HEK293 (cell line): ENCODE results near the gene PCDH18.
A peak's percentile ranks its signal among the peaks of the same experiment; 100 is the strongest.

Experiments
- GLIS1 ChIP-seq: fragments of 450-650 bp; formaldehyde crosslinking; IDR thresholded peaks from 2 replicates; pipeline ENCODE4 v1.5.1; 2016; ENCODE audit warnings: missing biosample characterization, missing genetic modification characterization
- KLF9 ChIP-seq: fragments of 450-650 bp; formaldehyde crosslinking; IDR thresholded peaks from 2 replicates; pipeline ENCODE4 v1.5.1; 2016; ENCODE audit warnings: missing biosample characterization, missing genetic modification characterization, low read depth
- PATZ1 ChIP-seq: fragments of 450-650 bp; formaldehyde crosslinking; IDR thresholded peaks from 2 replicates; pipeline ENCODE4 v1.5.1; 2016; ENCODE audit warnings: missing biosample characterization, missing genetic modification characterization
- ZBTB17 ChIP-seq: fragments of 450-650 bp; formaldehyde crosslinking; IDR thresholded peaks from 2 replicates; pipeline ENCODE4 v1.5.1; 2016; ENCODE audit warnings: missing biosample characterization, missing genetic modification characterization
- ZBTB21 ChIP-seq: fragments of 450-650 bp; formaldehyde crosslinking; IDR thresholded peaks from 2 replicates; pipeline ENCODE4 v1.5.1; 2017; ENCODE audit warnings: missing biosample characterization, missing genetic modification characterization
- ZEB2 ChIP-seq: fragments of 450-650 bp; formaldehyde crosslinking; IDR thresholded peaks from 2 replicates; pipeline ENCODE4 v1.5.1; 2016; ENCODE audit warnings: missing biosample characterization, missing genetic modification characterization
- ZFP69B ChIP-seq: fragments of 450-650 bp; formaldehyde crosslinking; IDR thresholded peaks from 2 replicates; pipeline ENCODE4 v1.5.1; 2016; ENCODE audit warnings: missing biosample characterization, missing genetic modification characterization
- ZNF184 ChIP-seq: fragments of 450-650 bp; IDR thresholded peaks from 2 replicates; pipeline ENCODE4 v1.5.1; 2018; ENCODE audit warnings: missing biosample characterization, mild to moderate bottlenecking, missing genetic modification characterization
- ZNF239 ChIP-seq: fragments of 450-650 bp; formaldehyde crosslinking; IDR thresholded peaks from 2 replicates; pipeline ENCODE4 v1.5.1; 2016; ENCODE audit warnings: missing biosample characterization, missing genetic modification characterization
- ZNF24 ChIP-seq: fragments of 450-650 bp; formaldehyde crosslinking; IDR thresholded peaks from 2 replicates; pipeline ENCODE4 v1.5.1; 2016; ENCODE audit warnings: missing biosample characterization, missing genetic modification characterization
- ZNF366 ChIP-seq: fragments of 450-650 bp; formaldehyde crosslinking; conservative IDR thresholded peaks from 2 replicates; pipeline ENCODE4 v1.5.1; 2016; ENCODE audit warnings: missing biosample characterization, missing genetic modification characterization
- ZNF416 ChIP-seq: fragments of 450-650 bp; formaldehyde crosslinking; IDR thresholded peaks from 2 replicates; pipeline ENCODE4 v1.5.1; 2016; ENCODE audit warnings: missing biosample characterization, missing genetic modification characterization
- ZNF426 ChIP-seq: fragments of 450-650 bp; formaldehyde crosslinking; IDR thresholded peaks from 2 replicates; pipeline ENCODE4 v1.5.1; 2017; ENCODE audit warnings: missing biosample characterization, missing genetic modification characterization, mild to moderate bottlenecking, inconsistent platforms, moderate library complexity
- ZNF473 ChIP-seq: fragments of 450-650 bp; formaldehyde crosslinking; IDR thresholded peaks from 2 replicates; pipeline ENCODE4 v1.5.1; 2017; ENCODE audit warnings: missing biosample characterization, missing genetic modification characterization
- ZNF48 ChIP-seq: fragments of 450-650 bp; formaldehyde crosslinking; IDR thresholded peaks from 2 replicates; pipeline ENCODE4 v1.5.1; 2016; ENCODE audit warnings: missing biosample characterization, missing genetic modification characterization
- ZNF521 ChIP-seq: fragments of 450-650 bp; formaldehyde crosslinking; IDR thresholded peaks from 2 replicates; pipeline ENCODE4 v1.5.1; 2017; ENCODE audit warnings: missing biosample characterization, mild to moderate bottlenecking, missing genetic modification characterization
- ZNF580 ChIP-seq: fragments of 450-650 bp; formaldehyde crosslinking; IDR thresholded peaks from 2 replicates; pipeline ENCODE4 v1.5.1; 2016; ENCODE audit warnings: missing biosample characterization, missing genetic modification characterization
- ZNF600 ChIP-seq: fragments of 450-650 bp; formaldehyde crosslinking; IDR thresholded peaks from 2 replicates; pipeline ENCODE4 v1.5.1; 2016; ENCODE audit warnings: missing biosample characterization, missing genetic modification characterization
- TF ChIP-seq, protein P1 (sequence below): fragments of 450-650 bp; formaldehyde crosslinking; IDR thresholded peaks from 2 replicates; pipeline ENCODE4 v1.5.1; 2016; ENCODE audit warnings: missing biosample characterization, missing genetic modification characterization
- TF ChIP-seq, protein P2 (sequence below): fragments of 450-650 bp; formaldehyde crosslinking; IDR thresholded peaks from 2 replicates; pipeline ENCODE4 v1.5.1; 2017; ENCODE audit warnings: missing biosample characterization, missing genetic modification characterization
- TF ChIP-seq, protein P3 (sequence below): fragments of 450-650 bp; formaldehyde crosslinking; IDR thresholded peaks from 2 replicates; pipeline ENCODE4 v1.5.1; 2016; ENCODE audit warnings: missing biosample characterization, missing genetic modification characterization
- TF ChIP-seq, protein P4 (sequence below): fragments of 450-650 bp; formaldehyde crosslinking; optimal IDR thresholded peaks from 2 replicates; pipeline ENCODE3; 2016; ENCODE audit warnings: missing biosample characterization, mild to moderate bottlenecking, missing genetic modification characterization
- TF ChIP-seq, protein P5 (sequence below): fragments of 450-650 bp; formaldehyde crosslinking; IDR thresholded peaks from 2 replicates; pipeline ENCODE4 v1.5.1; 2017; ENCODE audit warnings: missing biosample characterization, missing genetic modification characterization
- TF ChIP-seq, protein P6 (sequence below): fragments of 450-650 bp; formaldehyde crosslinking; IDR thresholded peaks from 2 replicates; pipeline ENCODE4 v1.5.1; 2016; ENCODE audit warnings: missing biosample characterization, missing genetic modification characterization, low read depth

The PCDH18 gene

GRCh38 chr4:137510557-137511265 lies 21.6 kb downstream of the PCDH18 start (continued):
- TF ChIP-seq, protein P1, sequence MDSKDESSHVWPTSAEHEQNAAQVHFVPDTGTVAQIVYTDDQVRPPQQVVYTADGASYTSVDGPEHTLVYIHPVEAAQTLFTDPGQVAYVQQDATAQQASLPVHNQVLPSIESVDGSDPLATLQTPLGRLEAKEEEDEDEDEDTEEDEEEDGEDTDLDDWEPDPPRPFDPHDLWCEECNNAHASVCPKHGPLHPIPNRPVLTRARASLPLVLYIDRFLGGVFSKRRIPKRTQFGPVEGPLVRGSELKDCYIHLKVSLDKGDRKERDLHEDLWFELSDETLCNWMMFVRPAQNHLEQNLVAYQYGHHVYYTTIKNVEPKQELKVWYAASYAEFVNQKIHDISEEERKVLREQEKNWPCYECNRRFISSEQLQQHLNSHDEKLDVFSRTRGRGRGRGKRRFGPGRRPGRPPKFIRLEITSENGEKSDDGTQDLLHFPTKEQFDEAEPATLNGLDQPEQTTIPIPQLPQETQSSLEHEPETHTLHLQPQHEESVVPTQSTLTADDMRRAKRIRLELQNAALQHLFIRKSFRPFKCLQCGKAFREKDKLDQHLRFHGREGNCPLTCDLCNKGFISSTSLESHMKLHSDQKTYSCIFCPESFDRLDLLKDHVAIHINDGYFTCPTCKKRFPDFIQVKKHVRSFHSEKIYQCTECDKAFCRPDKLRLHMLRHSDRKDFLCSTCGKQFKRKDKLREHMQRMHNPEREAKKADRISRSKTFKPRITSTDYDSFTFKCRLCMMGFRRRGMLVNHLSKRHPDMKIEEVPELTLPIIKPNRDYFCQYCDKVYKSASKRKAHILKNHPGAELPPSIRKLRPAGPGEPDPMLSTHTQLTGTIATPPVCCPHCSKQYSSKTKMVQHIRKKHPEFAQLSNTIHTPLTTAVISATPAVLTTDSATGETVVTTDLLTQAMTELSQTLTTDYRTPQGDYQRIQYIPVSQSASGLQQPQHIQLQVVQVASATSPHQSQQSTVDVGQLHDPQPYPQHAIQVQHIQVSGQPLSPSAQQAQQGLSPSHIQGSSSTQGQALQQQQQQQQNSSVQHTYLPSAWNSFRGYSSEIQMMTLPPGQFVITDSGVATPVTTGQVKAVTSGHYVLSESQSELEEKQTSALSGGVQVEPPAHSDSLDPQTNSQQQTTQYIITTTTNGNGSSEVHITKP = peak; percentile 38
- TF ChIP-seq, protein P2, sequence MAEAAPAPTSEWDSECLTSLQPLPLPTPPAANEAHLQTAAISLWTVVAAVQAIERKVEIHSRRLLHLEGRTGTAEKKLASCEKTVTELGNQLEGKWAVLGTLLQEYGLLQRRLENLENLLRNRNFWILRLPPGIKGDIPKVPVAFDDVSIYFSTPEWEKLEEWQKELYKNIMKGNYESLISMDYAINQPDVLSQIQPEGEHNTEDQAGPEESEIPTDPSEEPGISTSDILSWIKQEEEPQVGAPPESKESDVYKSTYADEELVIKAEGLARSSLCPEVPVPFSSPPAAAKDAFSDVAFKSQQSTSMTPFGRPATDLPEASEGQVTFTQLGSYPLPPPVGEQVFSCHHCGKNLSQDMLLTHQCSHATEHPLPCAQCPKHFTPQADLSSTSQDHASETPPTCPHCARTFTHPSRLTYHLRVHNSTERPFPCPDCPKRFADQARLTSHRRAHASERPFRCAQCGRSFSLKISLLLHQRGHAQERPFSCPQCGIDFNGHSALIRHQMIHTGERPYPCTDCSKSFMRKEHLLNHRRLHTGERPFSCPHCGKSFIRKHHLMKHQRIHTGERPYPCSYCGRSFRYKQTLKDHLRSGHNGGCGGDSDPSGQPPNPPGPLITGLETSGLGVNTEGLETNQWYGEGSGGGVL (tag by site-specific recombination) = peak; percentile 43; the same call in 1 of the 2 replicates
- TF ChIP-seq PATZ1 (tag by site-specific recombination) = 0 out of 2 replicates have a peak, but pooled peaks have one; percentile 25
- no peak for TF ChIP-seq ZNF521 (tag by site-specific recombination)
- no peak for TF ChIP-seq ZNF580 (tag by site-specific recombination)
- peak; percentile 81 for TF ChIP-seq ZNF366 (tag by site-specific recombination)
- peak; percentile 22; the same call in 1 of the 2 replicates for TF ChIP-seq ZBTB21 (tag by site-specific recombination)
- TF ChIP-seq ZEB2 (tag by site-specific recombination) = peak; percentile 72
- TF ChIP-seq ZNF416 = no peak
- TF ChIP-seq, protein P3, sequence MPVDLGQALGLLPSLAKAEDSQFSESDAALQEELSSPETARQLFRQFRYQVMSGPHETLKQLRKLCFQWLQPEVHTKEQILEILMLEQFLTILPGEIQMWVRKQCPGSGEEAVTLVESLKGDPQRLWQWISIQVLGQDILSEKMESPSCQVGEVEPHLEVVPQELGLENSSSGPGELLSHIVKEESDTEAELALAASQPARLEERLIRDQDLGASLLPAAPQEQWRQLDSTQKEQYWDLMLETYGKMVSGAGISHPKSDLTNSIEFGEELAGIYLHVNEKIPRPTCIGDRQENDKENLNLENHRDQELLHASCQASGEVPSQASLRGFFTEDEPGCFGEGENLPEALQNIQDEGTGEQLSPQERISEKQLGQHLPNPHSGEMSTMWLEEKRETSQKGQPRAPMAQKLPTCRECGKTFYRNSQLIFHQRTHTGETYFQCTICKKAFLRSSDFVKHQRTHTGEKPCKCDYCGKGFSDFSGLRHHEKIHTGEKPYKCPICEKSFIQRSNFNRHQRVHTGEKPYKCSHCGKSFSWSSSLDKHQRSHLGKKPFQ (tag by site-specific recombination) = peak; percentile 38; the same call in 1 of the 2 replicates
- TF ChIP-seq, protein P4, sequence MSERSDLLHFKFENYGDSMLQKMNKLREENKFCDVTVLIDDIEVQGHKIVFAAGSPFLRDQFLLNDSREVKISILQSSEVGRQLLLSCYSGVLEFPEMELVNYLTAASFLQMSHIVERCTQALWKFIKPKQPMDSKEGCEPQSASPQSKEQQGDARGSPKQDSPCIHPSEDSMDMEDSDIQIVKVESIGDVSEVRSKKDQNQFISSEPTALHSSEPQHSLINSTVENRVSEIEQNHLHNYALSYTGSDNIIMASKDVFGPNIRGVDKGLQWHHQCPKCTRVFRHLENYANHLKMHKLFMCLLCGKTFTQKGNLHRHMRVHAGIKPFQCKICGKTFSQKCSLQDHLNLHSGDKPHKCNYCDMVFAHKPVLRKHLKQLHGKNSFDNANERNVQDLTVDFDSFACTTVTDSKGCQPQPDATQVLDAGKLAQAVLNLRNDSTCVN (tag by site-specific recombination) = no peak
- TF ChIP-seq ZNF184 (tag by site-specific recombination) = 0 out of 2 replicates have a peak, but pooled peaks have one; percentile 42
- TF ChIP-seq ZFP69B (tag by site-specific recombination) = no peak
- TF ChIP-seq ZNF426 (tag by site-specific recombination) = no peak
- TF ChIP-seq ZNF239 (tag by site-specific recombination) = no peak
- TF ChIP-seq, protein P5, sequence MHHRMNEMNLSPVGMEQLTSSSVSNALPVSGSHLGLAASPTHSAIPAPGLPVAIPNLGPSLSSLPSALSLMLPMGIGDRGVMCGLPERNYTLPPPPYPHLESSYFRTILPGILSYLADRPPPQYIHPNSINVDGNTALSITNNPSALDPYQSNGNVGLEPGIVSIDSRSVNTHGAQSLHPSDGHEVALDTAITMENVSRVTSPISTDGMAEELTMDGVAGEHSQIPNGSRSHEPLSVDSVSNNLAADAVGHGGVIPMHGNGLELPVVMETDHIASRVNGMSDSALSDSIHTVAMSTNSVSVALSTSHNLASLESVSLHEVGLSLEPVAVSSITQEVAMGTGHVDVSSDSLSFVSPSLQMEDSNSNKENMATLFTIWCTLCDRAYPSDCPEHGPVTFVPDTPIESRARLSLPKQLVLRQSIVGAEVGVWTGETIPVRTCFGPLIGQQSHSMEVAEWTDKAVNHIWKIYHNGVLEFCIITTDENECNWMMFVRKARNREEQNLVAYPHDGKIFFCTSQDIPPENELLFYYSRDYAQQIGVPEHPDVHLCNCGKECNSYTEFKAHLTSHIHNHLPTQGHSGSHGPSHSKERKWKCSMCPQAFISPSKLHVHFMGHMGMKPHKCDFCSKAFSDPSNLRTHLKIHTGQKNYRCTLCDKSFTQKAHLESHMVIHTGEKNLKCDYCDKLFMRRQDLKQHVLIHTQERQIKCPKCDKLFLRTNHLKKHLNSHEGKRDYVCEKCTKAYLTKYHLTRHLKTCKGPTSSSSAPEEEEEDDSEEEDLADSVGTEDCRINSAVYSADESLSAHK (tag by site-specific recombination) = peak; percentile 77
- TF ChIP-seq GLIS1 (tag by site-specific recombination) = no peak
- no peak for TF ChIP-seq KLF9 (tag by site-specific recombination)
- peak; percentile 57 for TF ChIP-seq ZBTB17 (tag by site-specific recombination)
- TF ChIP-seq ZNF48 = no peak
- TF ChIP-seq, protein P6, sequence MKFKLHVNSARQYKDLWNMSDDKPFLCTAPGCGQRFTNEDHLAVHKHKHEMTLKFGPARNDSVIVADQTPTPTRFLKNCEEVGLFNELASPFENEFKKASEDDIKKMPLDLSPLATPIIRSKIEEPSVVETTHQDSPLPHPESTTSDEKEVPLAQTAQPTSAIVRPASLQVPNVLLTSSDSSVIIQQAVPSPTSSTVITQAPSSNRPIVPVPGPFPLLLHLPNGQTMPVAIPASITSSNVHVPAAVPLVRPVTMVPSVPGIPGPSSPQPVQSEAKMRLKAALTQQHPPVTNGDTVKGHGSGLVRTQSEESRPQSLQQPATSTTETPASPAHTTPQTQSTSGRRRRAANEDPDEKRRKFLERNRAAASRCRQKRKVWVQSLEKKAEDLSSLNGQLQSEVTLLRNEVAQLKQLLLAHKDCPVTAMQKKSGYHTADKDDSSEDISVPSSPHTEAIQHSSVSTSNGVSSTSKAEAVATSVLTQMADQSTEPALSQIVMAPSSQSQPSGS (tag by site-specific recombination) = peak; percentile 61
- 0 out of 2 replicates have a peak, but pooled peaks have one; percentile 33 for TF ChIP-seq ZNF24 (tag by site-specific recombination)
- peak; percentile 74 for TF ChIP-seq ZNF600 (tag by site-specific recombination)
- TF ChIP-seq ZNF473 = no peak
